Sigmoid colon (tissue), 7 donors: ENCODE measurements around the gene MPHOSPH8. TPM values are rescaled to one million over a fixed set of nuclear protein-coding genes. Genes with fewer than 3 reads are reported as not detected.
"Not testable (repeated sequence)": the region's sequence is repeated elsewhere in the genome, so short reads cannot be mapped to it uniquely, and the experiment has no call there.

Source experiments
- DNase-seq: peaks from one replicate; pipeline ENCODE4 v3.0.0-alpha.2; 2019
- H3K27ac ChIP-seq, 4 donors: fragments of 200-600 bp; sonication (generic); one replicate each; pipeline ENCODE4 v1.5.1; 2016 to 2019; ENCODE audit warnings: mild to moderate bottlenecking in 1 of 4
- H3K27me3 ChIP-seq, 3 donors: fragments of 200-600 bp; sonication (generic); one replicate each; pipeline ENCODE4 v1.5.1; 2019; ENCODE audit warnings: mild to moderate bottlenecking in 1 of 3
- H3K36me3 ChIP-seq, 4 donors: fragments of 200-600 bp; sonication (generic); one replicate each; pipeline ENCODE4 v1.5.1; 2016 to 2019
- H3K4me1 ChIP-seq, 4 donors: fragments of 200-600 bp; sonication (generic); one replicate each; pipeline ENCODE4 v1.5.1; 2017 to 2019
- H3K4me3 ChIP-seq, 4 donors: fragments of 200-600 bp; sonication (generic); one replicate each; pipeline ENCODE4 v1.5.1; 2017 to 2019; ENCODE audit warnings: mild to moderate bottlenecking in 2 of 4, moderate library complexity in 1 of 4
- H3K9me3 ChIP-seq, 4 donors: fragments of 200-600 bp in 3 of 4; sonication (generic) in 3 of 4; one replicate each; pipeline versions ENCODE4 v1.5.1 to v1.6.1; 2013 to 2019
- EP300 ChIP-seq, 4 donors: sonication (generic); formaldehyde crosslinking; IDR thresholded peaks; one replicate each; pipeline ENCODE4 v1.6.1; 2017; ENCODE audit warnings: antibody characterized with exemption in 4 of 4
- POLR2A ChIP-seq, 2 donors: fragments of 450-650 bp; IDR thresholded peaks; one replicate each; pipeline ENCODE4 v1.6.1; 2016; ENCODE audit warnings: antibody characterized with exemption in 2 of 2, mild to moderate bottlenecking in 2 of 2, moderate library complexity in 2 of 2
- POLR2AphosphoS5 ChIP-seq, 4 donors: sonication (generic); formaldehyde crosslinking; IDR thresholded peaks; one replicate each; pipeline ENCODE4 v1.6.1; 2017; ENCODE audit warnings: antibody characterized with exemption in 4 of 4
- WGBS, 2 donors: extraction: QIAGEN DNeasy Blood & Tissue Kit; methylation state at CpG; one replicate each; pipeline ENCODE4 v1.1.7; 2013; 5-methylcytosine and 5-hydroxymethylcytosine counted together
- intact Hi-C: fragments of 100-400 bp; cut with DNase I; formaldehyde crosslinking; loops from one replicate; pipeline ENCODE4 v1.15.1; 2023
- polyA plus RNA-seq, 3 donors: library from polyadenylated mRNA; stranded (reverse); fragments of 200-250 nt; gene quantifications; one replicate each; pipeline ENCODE4 v1.2.3, GENCODE V29; 2013
- total RNA-seq, 4 donors: library from RNA; depleted of rRNA; stranded (reverse); fragments of >200 nt; gene quantifications; one replicate each; pipeline ENCODE4 v1.1.0, GENCODE V29; 2016
- TF ChIP-seq, protein P1 (sequence below), 4 experiments: fragments of 450-650 bp in 3 of 4; fragments of 200-600 bp in 1 of 4; IDR thresholded peaks; one replicate each; pipeline ENCODE4 v1.5.1; 2016 to 2019; ENCODE audit warnings: antibody characterized with exemption in 4 of 4, mild to moderate bottlenecking in 3 of 4, moderate library complexity in 2 of 4
- donor health status: healthy with polysubstance abuse.
- donor health status: Bipolar disorder and iron deficiency.
- donor health status: healthy.

Gene MPHOSPH8
- total and polyA plus RNA-seq, 7 donors = 17.4 to 47.6 (median 37.4) TPM

DNA sequence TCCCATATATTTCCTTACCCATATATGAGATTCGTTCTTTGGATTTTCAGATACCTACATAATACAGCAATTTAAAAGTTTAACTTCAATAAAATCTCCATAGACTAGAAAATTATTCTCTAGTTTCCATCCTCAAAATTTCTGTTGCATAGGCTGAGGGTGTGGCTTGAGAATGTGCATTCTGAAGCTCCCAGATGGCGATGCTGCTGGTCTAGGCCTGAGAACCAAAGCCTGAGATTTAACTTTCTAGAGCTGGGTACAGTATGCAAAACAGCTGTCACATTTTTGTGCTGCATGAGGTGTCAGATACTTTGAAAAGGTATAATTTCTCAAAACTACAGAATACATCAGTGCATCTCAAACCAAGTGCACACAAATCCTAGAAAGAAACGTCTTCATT lies 42.7 kb downstream of the MPHOSPH8 start:
- DNase-seq = no peak
- no peak for TF ChIP-seq POLR2A (IDR thresholded peaks at IDR 0.05)
- WGBS, 2 donors = 87 to 91% methylated on average over 3 of the region's 3 CpGs
- no peak overlapping the region for H3K4me3 ChIP-seq
- peaks cover 9 to 62% (median 17%) of the 10 kb centered on the region in 4 donors for H3K36me3 ChIP-seq
- no peaks in the 10 kb centered on the region for H3K9me3 ChIP-seq
- no peak overlapping the region for H3K27ac ChIP-seq
- intact Hi-C loops = no loop called here
- peaks cover 0 to 8% (median 2%) of the 10 kb centered on the region in 4 donors for H3K4me1 ChIP-seq
- no peaks in the 10 kb centered on the region for H3K27me3 ChIP-seq

- TF ChIP-seq, protein P1, sequence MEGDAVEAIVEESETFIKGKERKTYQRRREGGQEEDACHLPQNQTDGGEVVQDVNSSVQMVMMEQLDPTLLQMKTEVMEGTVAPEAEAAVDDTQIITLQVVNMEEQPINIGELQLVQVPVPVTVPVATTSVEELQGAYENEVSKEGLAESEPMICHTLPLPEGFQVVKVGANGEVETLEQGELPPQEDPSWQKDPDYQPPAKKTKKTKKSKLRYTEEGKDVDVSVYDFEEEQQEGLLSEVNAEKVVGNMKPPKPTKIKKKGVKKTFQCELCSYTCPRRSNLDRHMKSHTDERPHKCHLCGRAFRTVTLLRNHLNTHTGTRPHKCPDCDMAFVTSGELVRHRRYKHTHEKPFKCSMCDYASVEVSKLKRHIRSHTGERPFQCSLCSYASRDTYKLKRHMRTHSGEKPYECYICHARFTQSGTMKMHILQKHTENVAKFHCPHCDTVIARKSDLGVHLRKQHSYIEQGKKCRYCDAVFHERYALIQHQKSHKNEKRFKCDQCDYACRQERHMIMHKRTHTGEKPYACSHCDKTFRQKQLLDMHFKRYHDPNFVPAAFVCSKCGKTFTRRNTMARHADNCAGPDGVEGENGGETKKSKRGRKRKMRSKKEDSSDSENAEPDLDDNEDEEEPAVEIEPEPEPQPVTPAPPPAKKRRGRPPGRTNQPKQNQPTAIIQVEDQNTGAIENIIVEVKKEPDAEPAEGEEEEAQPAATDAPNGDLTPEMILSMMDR (IDR thresholded peaks at IDR 0.05) = no peak
- TF ChIP-seq POLR2AphosphoS5 (IDR thresholded peaks at IDR 0.05) (no peak), EP300 (IDR thresholded peaks at IDR 0.05) (no peak), POLR2A (IDR thresholded peaks at IDR 0.05) (no peak)
- 89 to 95% methylated on average over 7 of the region's 7 CpGs for WGBS, 2 donors
- intact Hi-C loops = no loop called here
Measured at GRCh38 chr13:19680751-19681150, 47.3 kb downstream of the MPHOSPH8 start.

GRCh38 chr13:19681517-19681916 lies 48.1 kb downstream of the MPHOSPH8 start:
- TF ChIP-seq EP300 (IDR thresholded peaks at IDR 0.05) (no peak), POLR2A (IDR thresholded peaks at IDR 0.05) (no peak), POLR2AphosphoS5 (IDR thresholded peaks at IDR 0.05) (no peak)
- TF ChIP-seq, protein P1 (IDR thresholded peaks at IDR 0.05) = no peak
- Histone ChIP-seq H3K4me3 (no peak overlapping the region), H3K4me1 (peaks cover 0 to 8% (median 2%) of the 10 kb centered on the region in 4 donors), H3K27me3 (no peaks in the 10 kb centered on the region), H3K27ac (no peak overlapping the region), H3K36me3 (peaks cover 0 to 10% (median 0%) of the 10 kb centered on the region in 4 donors), H3K9me3 (no peaks in the 10 kb centered on the region)
- 62 to 69% methylated on average over 2 of the region's 2 CpGs for WGBS, 2 donors
- intact Hi-C loops = no loop called here
- no peak for DNase-seq

More at GRCh38 chr13:19680751-19681150, 47.3 kb downstream of the MPHOSPH8 start:
- no peak overlapping the region for H3K27ac ChIP-seq
- H3K9me3 ChIP-seq = no peaks in the 10 kb centered on the region
- H3K36me3 ChIP-seq = peaks cover 0 to 18% (median 0%) of the 10 kb centered on the region in 4 donors
- DNase-seq = no peak
- no peaks in the 10 kb centered on the region for H3K27me3 ChIP-seq
- H3K4me3 ChIP-seq = no peak overlapping the region
- peaks cover 0 to 8% (median 2%) of the 10 kb centered on the region in 4 donors for H3K4me1 ChIP-seq

- H3K36me3 ChIP-seq = peaks cover 0 to 5% (median 0%) of the 10 kb centered on the region in 4 donors
- no peaks in the 10 kb centered on the region for H3K27me3 ChIP-seq
- no peak overlapping the region for H3K4me3 ChIP-seq
- no peak for TF ChIP-seq POLR2A (IDR thresholded peaks at IDR 0.05)
- TF ChIP-seq, protein P1 (IDR thresholded peaks at IDR 0.05) = no peak
- no peak for TF ChIP-seq EP300 (IDR thresholded peaks at IDR 0.05)
- TF ChIP-seq POLR2AphosphoS5 (IDR thresholded peaks at IDR 0.05) = no peak
- no peak overlapping the region for H3K27ac ChIP-seq
- 18 to 49% methylated on average over 5 of the region's 5 CpGs for WGBS, 2 donors
- H3K4me1 ChIP-seq = peaks cover 0 to 8% (median 2%) of the 10 kb centered on the region in 4 donors
- DNase-seq = no peak
- no peaks in the 10 kb centered on the region for H3K9me3 ChIP-seq
- intact Hi-C loops = no loop called here
Measured at GRCh38 chr13:19685034-19685433, 51.6 kb downstream of the MPHOSPH8 start.

- intact Hi-C loops = no loop called here
- DNase-seq = no peak
- no peak overlapping the region for H3K27ac ChIP-seq
- TF ChIP-seq POLR2AphosphoS5 (IDR thresholded peaks at IDR 0.05) (no peak), POLR2A (IDR thresholded peaks at IDR 0.05) (no peak), EP300 (IDR thresholded peaks at IDR 0.05) (no peak)
- TF ChIP-seq, protein P1 (IDR thresholded peaks at IDR 0.05) = no peak
- no peaks in the 10 kb centered on the region for H3K9me3 ChIP-seq
- no peaks in the 10 kb centered on the region for H3K27me3 ChIP-seq
- no peak overlapping the region for H3K4me3 ChIP-seq
- peaks cover 0 to 5% (median 2%) of the 10 kb centered on the region in 4 donors for H3K4me1 ChIP-seq
- peaks cover 0 to 5% (median 0%) of the 10 kb centered on the region in 4 donors for H3K36me3 ChIP-seq
Measured at GRCh38 chr13:19685437-19685836, 52.0 kb downstream of the MPHOSPH8 start.

GRCh38 chr13:19691447-19691846 lies 58.0 kb downstream of the MPHOSPH8 start:
- intact Hi-C loops, H3K9me3 ChIP-seq: not testable (repeated sequence)
- 88 to 94% methylated on average over 8 of the region's 8 CpGs for WGBS, 2 donors

More at GRCh38 chr13:19691447-19691846, 58.0 kb downstream of the MPHOSPH8 start:
- peaks cover 0 to 10% (median 5%) of the 10 kb centered on the region in 4 donors for H3K4me1 ChIP-seq
- H3K27me3 ChIP-seq, H3K4me3 ChIP-seq, H3K36me3 ChIP-seq, DNase-seq, H3K27ac ChIP-seq: not testable (repeated sequence)
